ENCODE data around the gene PECR. TPM values are rescaled to one million over a fixed set of nuclear protein-coding genes. Genes with fewer than 3 reads are reported as not detected.

The PECR gene
- total and polyA plus RNA-seq, 9 of the 15 experiments (the other 6 are each of a cell fraction or from before 2014, with no cell fraction given): 1.1 to 10.3 (median 8.2) TPM

DNA sequence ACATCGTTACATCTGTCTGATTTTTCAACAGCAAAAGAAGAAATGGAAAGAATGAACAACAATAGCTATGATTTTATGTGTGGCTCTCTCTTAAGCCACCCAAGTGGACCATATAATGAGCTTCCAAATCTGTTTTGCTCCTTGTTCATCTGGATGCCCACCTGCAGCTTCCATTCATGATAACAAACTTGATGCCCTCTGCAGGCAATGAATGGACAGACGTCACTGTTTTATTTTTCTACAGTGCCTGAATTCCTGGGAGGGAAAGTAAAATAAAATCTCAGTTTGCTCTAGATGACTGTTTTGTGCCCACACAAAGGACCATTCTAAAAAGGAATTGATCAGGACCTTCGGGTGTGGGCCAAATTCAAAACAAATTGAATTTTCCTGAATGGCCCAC, 73.2 kb downstream of the PECR start:
- Histone ChIP-seq H3K4me3 (no peak overlapping the region), H3K9me1 (ENCODE audit: control insufficient read depth, insufficient read depth, low read length) (no peaks in the 10 kb centered on the region), H3K27ac (ENCODE audit: extremely low read depth, low read depth, low read length) (no peak overlapping the region), H2AFZ (ENCODE audit: low read depth, low read length) (no peak overlapping the region), H3K4me1 (replicated peaks in 1 of 2; ENCODE audit: control insufficient read depth in 2 of 2, insufficient read depth in 2 of 2, low read length in 2 of 2) (peaks cover 22 to 33% of the 10 kb centered on the region in 2 experiments), H4K20me1 (replicated peaks; ENCODE audit: control insufficient read depth, insufficient read depth, low read length) (no peaks in the 10 kb centered on the region), H3K36me3 (ENCODE audit: control insufficient read depth, insufficient read depth, low read length) (no peaks in the 10 kb centered on the region), H3K27me3 (ENCODE audit: control insufficient read depth in 2 of 2, insufficient read depth in 2 of 2, low read length in 2 of 2) (no peaks in the 10 kb centered on the region), H3K9ac (ENCODE audit: insufficient read depth in 1 of 2, low read depth in 2 of 2, low read length in 2 of 2) (no peak overlapping the region), H3K4me2 (ENCODE audit: insufficient read depth, low read length) (no peak overlapping the region), H3K9me3 (replicated peaks; ENCODE audit: control insufficient read depth, insufficient read depth, low read depth, low read length) (no peaks in the 10 kb centered on the region), H3K79me2 (ENCODE audit: control insufficient read depth, insufficient read depth, low read length) (no peaks in the 10 kb centered on the region; the same call in 1 of the 3 replicates)
- DNase-seq (ENCODE audit: extremely low read depth in 1 of 4, low spot score in 3 of 4) (no peak), ATAC-seq (no peak), FAIRE-seq (no peak)
- 57% methylated on average over 3 of the region's 3 CpGs for WGBS (ENCODE audit: insufficient coverage, low coverage, missing lambda C conversion rate)
- ChIA-PET POLR2A (interaction anchor here (0.7 kb wide), 1 partner anchor 22 kb away, joined by 3 read pairs; no protein-coding TSS in a partner anchor), CTCF (ENCODE audit: low intra/inter-chr PET ratio) (no interaction called here)
- intact Hi-C loops (cut with micrococcal nuclease): no loop called here
- no TSS peak for BruUV-seq (replicated peaks)
- in situ Hi-C loops (cut with MboI): no loop called here
- TF ChIP-seq, protein P1, sequence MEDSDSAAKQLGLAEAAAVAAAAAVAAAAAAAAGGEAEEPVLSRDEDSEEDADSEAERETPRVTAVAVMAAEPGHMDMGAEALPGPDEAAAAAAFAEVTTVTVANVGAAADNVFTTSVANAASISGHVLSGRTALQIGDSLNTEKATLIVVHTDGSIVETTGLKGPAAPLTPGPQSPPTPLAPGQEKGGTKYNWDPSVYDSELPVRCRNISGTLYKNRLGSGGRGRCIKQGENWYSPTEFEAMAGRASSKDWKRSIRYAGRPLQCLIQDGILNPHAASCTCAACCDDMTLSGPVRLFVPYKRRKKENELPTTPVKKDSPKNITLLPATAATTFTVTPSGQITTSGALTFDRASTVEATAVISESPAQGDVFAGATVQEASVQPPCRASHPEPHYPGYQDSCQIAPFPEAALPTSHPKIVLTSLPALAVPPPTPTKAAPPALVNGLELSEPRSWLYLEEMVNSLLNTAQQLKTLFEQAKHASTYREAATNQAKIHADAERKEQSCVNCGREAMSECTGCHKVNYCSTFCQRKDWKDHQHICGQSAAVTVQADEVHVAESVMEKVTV (CRISPR knock-in tag; IDR thresholded peaks at IDR 0.05): no peak
- TF ChIP-seq MXI1 (IDR thresholded peaks at IDR 0.05; ENCODE audit: low read depth, low read length) (no peak), ELF4 (CRISPR knock-in tag; IDR thresholded peaks at IDR 0.05) (no peak), ZBTB7A (IDR thresholded peaks at IDR 0.05; ENCODE audit: borderline replicate concordance, control insufficient read depth, low read depth, low read length) (no peak), GTF2A2 (tag; IDR thresholded peaks at IDR 0.05) (no peak), SMARCE1 (IDR thresholded peaks at IDR 0.05) (no peak)
- TF ChIP-seq, protein P2, sequence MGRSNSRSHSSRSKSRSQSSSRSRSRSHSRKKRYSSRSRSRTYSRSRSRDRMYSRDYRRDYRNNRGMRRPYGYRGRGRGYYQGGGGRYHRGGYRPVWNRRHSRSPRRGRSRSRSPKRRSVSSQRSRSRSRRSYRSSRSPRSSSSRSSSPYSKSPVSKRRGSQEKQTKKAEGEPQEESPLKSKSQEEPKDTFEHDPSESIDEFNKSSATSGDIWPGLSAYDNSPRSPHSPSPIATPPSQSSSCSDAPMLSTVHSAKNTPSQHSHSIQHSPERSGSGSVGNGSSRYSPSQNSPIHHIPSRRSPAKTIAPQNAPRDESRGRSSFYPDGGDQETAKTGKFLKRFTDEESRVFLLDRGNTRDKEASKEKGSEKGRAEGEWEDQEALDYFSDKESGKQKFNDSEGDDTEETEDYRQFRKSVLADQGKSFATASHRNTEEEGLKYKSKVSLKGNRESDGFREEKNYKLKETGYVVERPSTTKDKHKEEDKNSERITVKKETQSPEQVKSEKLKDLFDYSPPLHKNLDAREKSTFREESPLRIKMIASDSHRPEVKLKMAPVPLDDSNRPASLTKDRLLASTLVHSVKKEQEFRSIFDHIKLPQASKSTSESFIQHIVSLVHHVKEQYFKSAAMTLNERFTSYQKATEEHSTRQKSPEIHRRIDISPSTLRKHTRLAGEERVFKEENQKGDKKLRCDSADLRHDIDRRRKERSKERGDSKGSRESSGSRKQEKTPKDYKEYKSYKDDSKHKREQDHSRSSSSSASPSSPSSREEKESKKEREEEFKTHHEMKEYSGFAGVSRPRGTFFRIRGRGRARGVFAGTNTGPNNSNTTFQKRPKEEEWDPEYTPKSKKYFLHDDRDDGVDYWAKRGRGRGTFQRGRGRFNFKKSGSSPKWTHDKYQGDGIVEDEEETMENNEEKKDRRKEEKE (IDR thresholded peaks at IDR 0.05; ENCODE audit: borderline replicate concordance in 1 of 2, control insufficient read depth in 1 of 2, low read depth in 2 of 2, low read length in 1 of 2): no peak
- TF ChIP-seq, protein P3, sequence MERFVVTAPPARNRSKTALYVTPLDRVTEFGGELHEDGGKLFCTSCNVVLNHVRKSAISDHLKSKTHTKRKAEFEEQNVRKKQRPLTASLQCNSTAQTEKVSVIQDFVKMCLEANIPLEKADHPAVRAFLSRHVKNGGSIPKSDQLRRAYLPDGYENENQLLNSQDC (CRISPR knock-in tag; IDR thresholded peaks at IDR 0.05): no peak
- TF ChIP-seq, protein P4, sequence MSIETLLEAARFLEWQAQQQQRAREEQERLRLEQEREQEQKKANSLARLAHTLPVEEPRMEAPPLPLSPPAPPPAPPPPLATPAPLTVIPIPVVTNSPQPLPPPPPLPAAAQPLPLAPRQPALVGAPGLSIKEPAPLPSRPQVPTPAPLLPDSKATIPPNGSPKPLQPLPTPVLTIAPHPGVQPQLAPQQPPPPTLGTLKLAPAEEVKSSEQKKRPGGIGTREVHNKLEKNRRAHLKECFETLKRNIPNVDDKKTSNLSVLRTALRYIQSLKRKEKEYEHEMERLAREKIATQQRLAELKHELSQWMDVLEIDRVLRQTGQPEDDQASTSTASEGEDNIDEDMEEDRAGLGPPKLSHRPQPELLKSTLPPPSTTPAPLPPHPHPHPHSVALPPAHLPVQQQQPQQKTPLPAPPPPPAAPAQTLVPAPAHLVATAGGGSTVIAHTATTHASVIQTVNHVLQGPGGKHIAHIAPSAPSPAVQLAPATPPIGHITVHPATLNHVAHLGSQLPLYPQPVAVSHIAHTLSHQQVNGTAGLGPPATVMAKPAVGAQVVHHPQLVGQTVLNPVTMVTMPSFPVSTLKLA (conservative IDR thresholded peaks at IDR 0.05): no peak
